Measurements from ENCODE around the gene DCDC2B. TPM values are rescaled to one million over a fixed set of nuclear protein-coding genes. Genes with fewer than 3 reads are reported as not detected.
A peak's percentile ranks its signal among the peaks of the same experiment; 100 is the strongest.

Gene DCDC2B
- total RNA-seq (2021), result not detected in 3 replicates
- Bru-seq, nascent RNA, result percentile 14 among the genes with signal in this experiment
- long read RNA-seq, experiment 1, result 0 reads
- long read RNA-seq, experiment 2, result 0 reads
- long read RNA-seq, experiment 3, result 0 reads

DNA sequence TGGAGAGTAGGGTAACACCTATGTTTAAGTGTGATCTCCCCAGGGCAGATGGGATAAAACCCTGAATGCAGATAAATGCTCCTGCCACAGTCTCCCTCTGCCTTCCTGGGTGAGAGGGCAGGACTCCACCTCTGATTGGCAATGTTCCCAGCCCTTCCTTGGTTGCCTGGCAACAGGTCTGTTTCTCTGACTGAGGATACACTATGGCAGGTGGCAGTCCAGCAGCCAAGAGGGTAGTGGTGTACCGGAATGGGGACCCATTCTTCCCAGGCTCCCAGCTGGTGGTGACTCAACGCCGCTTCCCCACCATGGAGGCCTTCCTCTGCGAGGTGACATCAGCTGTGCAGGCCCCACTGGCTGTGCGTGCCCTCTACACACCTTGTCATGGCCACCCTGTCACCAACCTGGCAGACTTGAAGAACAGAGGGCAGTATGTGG lies at the start of gene DCDC2B:
DCDC2B (plus strand) TSS at position 199 of the 438 bp plus-strand sequence; CDS start at position 204, 5 bp downstream.
- Mint-ChIP-seq H3K4me1 (peaks cover 10% of the 10 kb centered on the region), H3K27ac (no peak within 1 kb of the TSS; the same call in 1 of the 2 replicates), H3K36me3 (peaks cover 4% of the 10 kb centered on the region), H3K27me3 (ENCODE audit: low read depth) (peaks cover 8% of the 10 kb centered on the region), H3K9me3 (no peaks in the 10 kb centered on the region), H3K4me3 (no peak within 1 kb of the TSS)
- ATAC-seq, result no peak
- no peak for DNase-seq (ENCODE audit: low spot score)
- POLR2A ChIA-PET, result no interaction called here
- CTCF ChIA-PET, result interaction anchor here (1.5 kb wide), 1 partner anchor 40 kb away, joined by 5 read pairs; no protein-coding TSS in a partner anchor
- TF ChIP-seq SMAD4 (CRISPR knock-in tag; IDR thresholded peaks at IDR 0.05) (no peak), ETV6 (CRISPR knock-in tag; IDR thresholded peaks at IDR 0.05) (no peak), AFF4 (CRISPR knock-in tag; IDR thresholded peaks at IDR 0.05; ENCODE audit: borderline replicate concordance) (no peak), NR3C1 (CRISPR knock-in tag; conservative IDR thresholded peaks at IDR 0.05; ENCODE audit: low read depth) (no peak), ZBTB21 (CRISPR knock-in tag; IDR thresholded peaks at IDR 0.05; ENCODE audit: borderline replicate concordance) (no peak)

- H3K27ac Mint-ChIP-seq, result no peak overlapping the region
- no peaks in the 10 kb centered on the region for H3K4me1 Mint-ChIP-seq
- no peaks in the 10 kb centered on the region for H3K9me3 Mint-ChIP-seq
- H3K36me3 Mint-ChIP-seq, result peaks cover 66% of the 10 kb centered on the region
- no peak for TF ChIP-seq RELA (CRISPR knock-in tag; IDR thresholded peaks at IDR 0.05; ENCODE audit: borderline replicate concordance)
- POLR2A ChIA-PET, result no interaction called here
- CTCF ChIA-PET, result no interaction called here
- ATAC-seq (no peak), DNase-seq (ENCODE audit: low spot score) (no peak)
- H3K27me3 Mint-ChIP-seq (ENCODE audit: low read depth), result no peaks in the 10 kb centered on the region
- no peak overlapping the region for H3K4me3 Mint-ChIP-seq
Observed at GRCh38 chr1:32159189-32159588, 49.7 kb upstream of the DCDC2B start.

DNA sequence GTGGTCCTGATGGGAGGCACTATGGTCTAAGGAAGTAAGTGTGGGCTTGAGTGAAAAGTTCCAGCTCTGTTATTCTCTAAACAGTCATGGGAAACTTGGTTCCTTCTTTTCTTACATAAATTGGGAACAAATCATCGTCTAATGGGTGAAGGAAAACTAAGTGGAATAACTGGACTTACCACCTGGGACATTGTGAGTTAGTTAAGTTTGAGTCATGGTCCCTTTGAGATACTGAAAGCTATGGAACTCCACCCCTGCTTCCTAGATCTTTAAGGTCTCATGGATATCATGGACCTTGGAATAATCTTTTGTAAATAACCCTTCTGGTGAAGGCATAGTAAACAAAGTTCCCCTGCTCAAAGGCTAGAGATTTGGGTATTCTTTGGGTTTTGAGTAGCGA lies 45.5 kb upstream of the DCDC2B start:
- Mint-ChIP-seq H3K27ac (no peak overlapping the region), H3K9me3 (peaks cover under 1% of the 10 kb centered on the region; the same call in 1 of the 2 replicates), H3K4me1 (no peaks in the 10 kb centered on the region), H3K27me3 (ENCODE audit: low read depth) (no peaks in the 10 kb centered on the region), H3K4me3 (no peak overlapping the region), H3K36me3 (peaks cover 62% of the 10 kb centered on the region)
- ChIA-PET POLR2A (interaction anchor here (0.6 kb wide), 1 partner anchor 1052 kb away, joined by 3 read pairs; no protein-coding TSS in a partner anchor), CTCF (no interaction called here)
- DNase-seq (ENCODE audit: low spot score) (no peak), ATAC-seq (no peak)
- TF ChIP-seq, protein P1, sequence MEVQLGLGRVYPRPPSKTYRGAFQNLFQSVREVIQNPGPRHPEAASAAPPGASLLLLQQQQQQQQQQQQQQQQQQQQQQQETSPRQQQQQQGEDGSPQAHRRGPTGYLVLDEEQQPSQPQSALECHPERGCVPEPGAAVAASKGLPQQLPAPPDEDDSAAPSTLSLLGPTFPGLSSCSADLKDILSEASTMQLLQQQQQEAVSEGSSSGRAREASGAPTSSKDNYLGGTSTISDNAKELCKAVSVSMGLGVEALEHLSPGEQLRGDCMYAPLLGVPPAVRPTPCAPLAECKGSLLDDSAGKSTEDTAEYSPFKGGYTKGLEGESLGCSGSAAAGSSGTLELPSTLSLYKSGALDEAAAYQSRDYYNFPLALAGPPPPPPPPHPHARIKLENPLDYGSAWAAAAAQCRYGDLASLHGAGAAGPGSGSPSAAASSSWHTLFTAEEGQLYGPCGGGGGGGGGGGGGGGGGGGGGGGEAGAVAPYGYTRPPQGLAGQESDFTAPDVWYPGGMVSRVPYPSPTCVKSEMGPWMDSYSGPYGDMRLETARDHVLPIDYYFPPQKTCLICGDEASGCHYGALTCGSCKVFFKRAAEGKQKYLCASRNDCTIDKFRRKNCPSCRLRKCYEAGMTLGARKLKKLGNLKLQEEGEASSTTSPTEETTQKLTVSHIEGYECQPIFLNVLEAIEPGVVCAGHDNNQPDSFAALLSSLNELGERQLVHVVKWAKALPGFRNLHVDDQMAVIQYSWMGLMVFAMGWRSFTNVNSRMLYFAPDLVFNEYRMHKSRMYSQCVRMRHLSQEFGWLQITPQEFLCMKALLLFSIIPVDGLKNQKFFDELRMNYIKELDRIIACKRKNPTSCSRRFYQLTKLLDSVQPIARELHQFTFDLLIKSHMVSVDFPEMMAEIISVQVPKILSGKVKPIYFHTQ (CRISPR knock-in tag; IDR thresholded peaks at IDR 0.05), result no peak
- no peak for TF ChIP-seq GTF2I (CRISPR knock-in tag; conservative IDR thresholded peaks at IDR 0.05)
- TF ChIP-seq ZSCAN18 (CRISPR knock-in tag; IDR thresholded peaks at IDR 0.05), result no peak
- no peak for TF ChIP-seq EMX1 (CRISPR knock-in tag; IDR thresholded peaks at IDR 0.05)
- TF ChIP-seq ZNF317 (CRISPR knock-in tag; IDR thresholded peaks at IDR 0.05; ENCODE audit: borderline replicate concordance, low read depth), result no peak
- TF ChIP-seq, protein P2, sequence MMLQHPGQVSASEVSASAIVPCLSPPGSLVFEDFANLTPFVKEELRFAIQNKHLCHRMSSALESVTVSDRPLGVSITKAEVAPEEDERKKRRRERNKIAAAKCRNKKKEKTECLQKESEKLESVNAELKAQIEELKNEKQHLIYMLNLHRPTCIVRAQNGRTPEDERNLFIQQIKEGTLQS (CRISPR knock-in tag; conservative IDR thresholded peaks at IDR 0.05), result no peak
- TF ChIP-seq AFF4 (CRISPR knock-in tag; IDR thresholded peaks at IDR 0.05; ENCODE audit: borderline replicate concordance), result no peak
- TF ChIP-seq FOXP1 (CRISPR knock-in tag; IDR thresholded peaks at IDR 0.05; ENCODE audit: borderline replicate concordance), result no peak
- TF ChIP-seq NFATC4 (CRISPR knock-in tag; IDR thresholded peaks at IDR 0.05), result no peak
- no peak for TF ChIP-seq ZMAT4 (CRISPR knock-in tag; IDR thresholded peaks at IDR 0.05)
- TF ChIP-seq NR2C2 (CRISPR knock-in tag; IDR thresholded peaks at IDR 0.05), result no peak
- no peak for TF ChIP-seq ETV6 (CRISPR knock-in tag; IDR thresholded peaks at IDR 0.05)
- TF ChIP-seq ZNF232 (CRISPR knock-in tag; IDR thresholded peaks at IDR 0.05), result no peak
